ENCODE measurements around the gene FAM13A.

The FAM13A gene

GRCh38 chr4:88822034-88822789 lies 234.8 kb downstream of the FAM13A start (continued):
- no peak for TF ChIP-seq ZNF121 (tag by site-specific recombination; IDR thresholded peaks at IDR 0.05)
- TF ChIP-seq, protein P1, sequence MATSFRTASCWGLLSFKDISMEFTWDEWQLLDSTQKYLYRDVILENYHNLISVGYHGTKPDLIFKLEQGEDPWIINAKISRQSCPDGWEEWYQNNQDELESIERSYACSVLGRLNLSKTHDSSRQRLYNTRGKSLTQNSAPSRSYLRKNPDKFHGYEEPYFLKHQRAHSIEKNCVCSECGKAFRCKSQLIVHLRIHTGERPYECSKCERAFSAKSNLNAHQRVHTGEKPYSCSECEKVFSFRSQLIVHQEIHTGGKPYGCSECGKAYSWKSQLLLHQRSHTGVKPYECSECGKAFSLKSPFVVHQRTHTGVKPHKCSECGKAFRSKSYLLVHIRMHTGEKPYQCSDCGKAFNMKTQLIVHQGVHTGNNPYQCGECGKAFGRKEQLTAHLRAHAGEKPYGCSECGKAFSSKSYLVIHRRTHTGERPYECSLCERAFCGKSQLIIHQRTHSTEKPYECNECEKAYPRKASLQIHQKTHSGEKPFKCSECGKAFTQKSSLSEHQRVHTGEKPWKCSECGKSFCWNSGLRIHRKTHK (tag by site-specific recombination; IDR thresholded peaks at IDR 0.05) = no peak

- H3K9me3 ChIP-seq (ENCODE audit: control insufficient read depth, insufficient read depth, low read depth, low read length) = no peaks in the 10 kb centered on the region
- no peaks in the 10 kb centered on the region for H3K36me3 ChIP-seq (ENCODE audit: control insufficient read depth in 2 of 2, insufficient read depth in 1 of 2, low read length in 2 of 2)
- no peak for TF ChIP-seq ZNF670 (tag by site-specific recombination; IDR thresholded peaks at IDR 0.05; ENCODE audit: low read depth)
- TF ChIP-seq, protein P2, sequence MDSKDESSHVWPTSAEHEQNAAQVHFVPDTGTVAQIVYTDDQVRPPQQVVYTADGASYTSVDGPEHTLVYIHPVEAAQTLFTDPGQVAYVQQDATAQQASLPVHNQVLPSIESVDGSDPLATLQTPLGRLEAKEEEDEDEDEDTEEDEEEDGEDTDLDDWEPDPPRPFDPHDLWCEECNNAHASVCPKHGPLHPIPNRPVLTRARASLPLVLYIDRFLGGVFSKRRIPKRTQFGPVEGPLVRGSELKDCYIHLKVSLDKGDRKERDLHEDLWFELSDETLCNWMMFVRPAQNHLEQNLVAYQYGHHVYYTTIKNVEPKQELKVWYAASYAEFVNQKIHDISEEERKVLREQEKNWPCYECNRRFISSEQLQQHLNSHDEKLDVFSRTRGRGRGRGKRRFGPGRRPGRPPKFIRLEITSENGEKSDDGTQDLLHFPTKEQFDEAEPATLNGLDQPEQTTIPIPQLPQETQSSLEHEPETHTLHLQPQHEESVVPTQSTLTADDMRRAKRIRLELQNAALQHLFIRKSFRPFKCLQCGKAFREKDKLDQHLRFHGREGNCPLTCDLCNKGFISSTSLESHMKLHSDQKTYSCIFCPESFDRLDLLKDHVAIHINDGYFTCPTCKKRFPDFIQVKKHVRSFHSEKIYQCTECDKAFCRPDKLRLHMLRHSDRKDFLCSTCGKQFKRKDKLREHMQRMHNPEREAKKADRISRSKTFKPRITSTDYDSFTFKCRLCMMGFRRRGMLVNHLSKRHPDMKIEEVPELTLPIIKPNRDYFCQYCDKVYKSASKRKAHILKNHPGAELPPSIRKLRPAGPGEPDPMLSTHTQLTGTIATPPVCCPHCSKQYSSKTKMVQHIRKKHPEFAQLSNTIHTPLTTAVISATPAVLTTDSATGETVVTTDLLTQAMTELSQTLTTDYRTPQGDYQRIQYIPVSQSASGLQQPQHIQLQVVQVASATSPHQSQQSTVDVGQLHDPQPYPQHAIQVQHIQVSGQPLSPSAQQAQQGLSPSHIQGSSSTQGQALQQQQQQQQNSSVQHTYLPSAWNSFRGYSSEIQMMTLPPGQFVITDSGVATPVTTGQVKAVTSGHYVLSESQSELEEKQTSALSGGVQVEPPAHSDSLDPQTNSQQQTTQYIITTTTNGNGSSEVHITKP (tag by site-specific recombination; IDR thresholded peaks at IDR 0.05) = 0 out of 2 replicates have a peak, but pooled peaks have one; percentile 25
- no peak overlapping the region for H3K4me3 ChIP-seq (ENCODE audit: low read depth, low read length)
- no peaks in the 10 kb centered on the region; the same call in 1 of the 2 replicates for H3K4me1 ChIP-seq (ENCODE audit: control insufficient read depth, insufficient read depth, low read length)
- CTCF ChIA-PET = interaction anchor here (0.8 to 6.9 kb wide), 2 partner anchors 201 to 210 kb away, joined by 3 to 89 read pairs; no protein-coding TSS in a partner anchor
- POLR2A ChIA-PET = no interaction called here
- H3K27ac ChIP-seq (ENCODE audit: extremely low read depth, low read depth, low read length) = no peak overlapping the region
These were observed 235.5 kb downstream of the FAM13A start for GRCh38 chr4:88821522-88821921.

DNA sequence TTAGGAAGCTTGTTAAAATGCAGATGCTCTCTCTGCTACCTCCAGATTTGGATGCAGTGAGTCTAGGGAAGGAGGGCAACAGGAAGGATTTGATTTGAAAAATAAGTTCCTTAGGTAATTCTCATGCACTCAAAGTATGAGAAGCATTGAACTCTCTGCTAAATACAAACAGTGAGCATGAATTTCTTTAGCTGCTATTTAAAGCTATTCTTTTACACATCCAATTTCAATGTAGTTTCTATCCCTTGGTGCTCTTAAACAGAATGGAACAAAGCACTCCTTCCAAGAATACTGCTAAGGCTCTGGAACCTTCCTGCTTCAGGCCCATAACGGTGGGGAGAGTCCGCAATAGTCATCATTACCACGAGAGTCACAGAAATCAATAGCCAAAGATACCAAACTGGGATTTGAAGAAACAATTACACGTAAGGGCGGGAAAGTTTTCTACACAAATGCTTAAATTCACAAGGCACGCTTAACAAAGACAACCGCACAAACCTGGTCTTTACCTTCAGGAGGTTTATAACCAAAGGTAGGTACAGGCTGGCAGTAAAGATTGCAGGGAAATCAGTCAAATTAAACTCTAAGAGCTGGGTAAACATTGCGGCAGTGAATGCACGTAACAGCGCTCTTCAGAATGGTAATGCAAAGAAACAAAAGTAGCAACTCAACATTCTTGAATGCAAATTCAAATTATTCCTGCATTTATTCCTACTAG lies 236.1 kb downstream of the FAM13A start:
- Histone ChIP-seq H3K9me3 (ENCODE audit: control insufficient read depth, insufficient read depth, low read depth, low read length) (no peaks in the 10 kb centered on the region), H3K4me1 (ENCODE audit: control insufficient read depth, insufficient read depth, low read length) (no peaks in the 10 kb centered on the region; the same call in 1 of the 2 replicates), H3K36me3 (ENCODE audit: control insufficient read depth in 2 of 2, insufficient read depth in 1 of 2, low read length in 2 of 2) (no peaks in the 10 kb centered on the region), H3K4me3 (ENCODE audit: low read depth, low read length) (no peak overlapping the region), H3K27ac (ENCODE audit: extremely low read depth, low read depth, low read length) (no peak overlapping the region)
- no peak for TF ChIP-seq ZNF621 (tag by site-specific recombination; IDR thresholded peaks at IDR 0.05)
- TF ChIP-seq ZNF449 (tag by site-specific recombination; IDR thresholded peaks at IDR 0.05) = no peak
- TF ChIP-seq ZNF202 (tag by site-specific recombination; IDR thresholded peaks at IDR 0.05; ENCODE audit: borderline replicate concordance) = no peak
- POLR2A ChIA-PET = no interaction called here
- CTCF ChIA-PET = interaction anchor here (0.6 to 6.9 kb wide), 2 partner anchors 201 to 1155 kb away, joined by 3 to 89 read pairs; no protein-coding TSS in a partner anchor

- no peak overlapping the region for H3K4me3 ChIP-seq (ENCODE audit: low read depth, low read length)
- no peaks in the 10 kb centered on the region; the same call in 1 of the 2 replicates for H3K4me1 ChIP-seq (ENCODE audit: control insufficient read depth, insufficient read depth, low read length)
- no peaks in the 10 kb centered on the region for H3K9me3 ChIP-seq (ENCODE audit: control insufficient read depth, insufficient read depth, low read depth, low read length)
- H3K27ac ChIP-seq (ENCODE audit: extremely low read depth, low read depth, low read length) = no peak overlapping the region
- CTCF ChIA-PET = interaction anchor here (0.5 to 6.9 kb wide), 6 partner anchors 61 to 1155 kb away, joined by 3 to 89 read pairs (median 4); no protein-coding TSS in a partner anchor
- H3K36me3 ChIP-seq (ENCODE audit: control insufficient read depth in 2 of 2, insufficient read depth in 1 of 2, low read length in 2 of 2) = no peaks in the 10 kb centered on the region
- POLR2A ChIA-PET = no interaction called here
- TF ChIP-seq, protein P3, sequence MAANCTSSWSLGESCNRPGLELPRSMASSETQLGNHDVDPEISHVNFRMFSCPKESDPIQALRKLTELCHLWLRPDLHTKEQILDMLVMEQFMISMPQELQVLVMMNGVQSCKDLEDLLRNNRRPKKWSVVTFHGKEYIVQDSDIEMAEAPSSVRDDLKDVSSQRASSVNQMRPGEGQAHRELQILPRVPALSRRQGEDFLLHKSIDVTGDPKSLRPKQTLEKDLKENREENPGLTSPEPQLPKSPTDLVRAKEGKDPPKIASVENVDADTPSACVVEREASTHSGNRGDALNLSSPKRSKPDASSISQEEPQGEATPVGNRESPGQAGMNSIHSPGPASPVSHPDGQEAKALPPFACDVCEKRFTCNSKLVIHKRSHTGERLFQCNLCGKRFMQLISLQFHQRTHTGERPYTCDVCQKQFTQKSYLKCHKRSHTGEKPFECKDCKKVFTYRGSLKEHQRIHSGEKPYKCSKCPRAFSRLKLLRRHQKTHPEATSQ (tag by site-specific recombination; IDR thresholded peaks at IDR 0.05) = no peak
- TF ChIP-seq SP7 (tag by site-specific recombination; IDR thresholded peaks at IDR 0.05) (no peak), GLI2 (tag by site-specific recombination; IDR thresholded peaks at IDR 0.05; ENCODE audit: borderline replicate concordance, low read depth) (no peak), SETDB1 (IDR thresholded peaks at IDR 0.05; ENCODE audit: insufficient read length, low read length) (no peak), ZNF10 (tag by site-specific recombination; IDR thresholded peaks at IDR 0.05) (no peak), ZNF473 (tag by site-specific recombination; IDR thresholded peaks at IDR 0.05) (no peak), ZNF133 (tag by site-specific recombination; IDR thresholded peaks at IDR 0.05) (no peak)
- TF ChIP-seq, protein P4, sequence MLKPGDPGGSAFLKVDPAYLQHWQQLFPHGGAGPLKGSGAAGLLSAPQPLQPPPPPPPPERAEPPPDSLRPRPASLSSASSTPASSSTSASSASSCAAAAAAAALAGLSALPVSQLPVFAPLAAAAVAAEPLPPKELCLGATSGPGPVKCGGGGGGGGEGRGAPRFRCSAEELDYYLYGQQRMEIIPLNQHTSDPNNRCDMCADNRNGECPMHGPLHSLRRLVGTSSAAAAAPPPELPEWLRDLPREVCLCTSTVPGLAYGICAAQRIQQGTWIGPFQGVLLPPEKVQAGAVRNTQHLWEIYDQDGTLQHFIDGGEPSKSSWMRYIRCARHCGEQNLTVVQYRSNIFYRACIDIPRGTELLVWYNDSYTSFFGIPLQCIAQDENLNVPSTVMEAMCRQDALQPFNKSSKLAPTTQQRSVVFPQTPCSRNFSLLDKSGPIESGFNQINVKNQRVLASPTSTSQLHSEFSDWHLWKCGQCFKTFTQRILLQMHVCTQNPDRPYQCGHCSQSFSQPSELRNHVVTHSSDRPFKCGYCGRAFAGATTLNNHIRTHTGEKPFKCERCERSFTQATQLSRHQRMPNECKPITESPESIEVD (tag by site-specific recombination; IDR thresholded peaks at IDR 0.05) = no peak
These were observed 236.9 kb downstream of the FAM13A start for GRCh38 chr4:88819818-88820697.
